Trophoblast cell (in vitro differentiated cells and primary cell): Measurements from ENCODE around the gene GPBP1L1.
"Not testable (repeated sequence)": the region's sequence is repeated elsewhere in the genome, so short reads cannot be mapped to it uniquely, and the experiment has no call there.

ENCODE experiments used
- DNase-seq, 2 donors: peaks; one replicate each; pipeline ENCODE4 v3.0.0-alpha.2; 2016
- H2AFZ ChIP-seq: 2 replicates; pipeline ENCODE4 v1.6.1; 2013; ENCODE audit warnings: low read length, moderate library complexity, mild to moderate bottlenecking; ENCODE audit not compliant: insufficient read depth, poor library complexity
- H2AK5ac ChIP-seq: 2 replicates; pipeline ENCODE4 v1.6.1; 2013; ENCODE audit warnings: mild to moderate bottlenecking, low read length
- H2BK120ac ChIP-seq: 2 replicates; pipeline ENCODE4 v1.6.1; 2013; ENCODE audit warnings: low read length, mild to moderate bottlenecking, moderate library complexity; ENCODE audit not compliant: insufficient read depth, poor library complexity
- H2BK12ac ChIP-seq: 2 replicates; pipeline ENCODE4 v1.6.1; 2013; ENCODE audit warnings: mild to moderate bottlenecking, low read length, moderate library complexity
- H2BK5ac ChIP-seq: 2 replicates; pipeline ENCODE4 v1.6.1; 2013; ENCODE audit warnings: low read length, low read depth, moderate library complexity, mild to moderate bottlenecking; ENCODE audit not compliant: poor library complexity
- H3K14ac ChIP-seq: 2 replicates; pipeline ENCODE4 v1.6.1; 2013; ENCODE audit warnings: mild to moderate bottlenecking, low read length
- H3K18ac ChIP-seq: 2 replicates; pipeline ENCODE4 v1.6.1; 2013; ENCODE audit warnings: mild to moderate bottlenecking, low read length
- H3K23ac ChIP-seq: 2 replicates; pipeline ENCODE4 v1.6.1; 2013; ENCODE audit warnings: low read length
- H3K27ac ChIP-seq: 2 replicates; pipeline ENCODE4 v1.5.1; 2013; ENCODE audit warnings: low read depth, mild to moderate bottlenecking, inconsistent platforms, low read length, moderate library complexity
- H3K27me3 ChIP-seq: 2 replicates; pipeline ENCODE4 v1.6.1; 2013; ENCODE audit warnings: inconsistent platforms, mild to moderate bottlenecking, low read length, moderate library complexity; ENCODE audit not compliant: insufficient read depth
- H3K36me3 ChIP-seq, 2 experiments: 1 replicate in 1 of 2; 2 replicates in 1 of 2; pipeline ENCODE4 v1.6.1; 2013; ENCODE audit warnings: low read length in 2 of 2, mild to moderate bottlenecking in 2 of 2, moderate library complexity in 1 of 2; ENCODE audit not compliant: insufficient read depth in 2 of 2, control insufficient read depth in 1 of 2
- H3K4ac ChIP-seq: 2 replicates; pipeline ENCODE4 v1.6.1; 2013; ENCODE audit warnings: low read depth, mild to moderate bottlenecking, low read length, moderate library complexity
- H3K4me1 ChIP-seq, 2 experiments: 1 replicate in 1 of 2; 2 replicates in 1 of 2; pipeline ENCODE4 v1.6.1; 2013; ENCODE audit warnings: low read length in 2 of 2, mild to moderate bottlenecking in 2 of 2, moderate library complexity in 1 of 2; ENCODE audit not compliant: insufficient read depth in 2 of 2, control insufficient read depth in 1 of 2
- H3K4me2 ChIP-seq: 2 replicates; pipeline ENCODE4 v1.6.1; 2013; ENCODE audit warnings: inconsistent platforms, mild to moderate bottlenecking, low read length, moderate library complexity
- H3K4me3 ChIP-seq: 2 replicates; pipeline ENCODE4 v1.5.1; 2013; ENCODE audit warnings: mild to moderate bottlenecking, low read depth, low read length, inconsistent platforms
- H3K79me1 ChIP-seq: one replicate; pipeline ENCODE4 v1.6.1; 2013; ENCODE audit warnings: low read length
- H3K79me2 ChIP-seq: 2 replicates; pipeline ENCODE4 v1.6.1; 2013; ENCODE audit warnings: low read length, mild to moderate bottlenecking; ENCODE audit not compliant: control insufficient read depth, insufficient read depth, poor library complexity
- H3K9ac ChIP-seq: 2 replicates; pipeline ENCODE4 v1.6.1; 2013; ENCODE audit warnings: mild to moderate bottlenecking, low read length
- H3K9me3 ChIP-seq: 2 replicates; pipeline ENCODE4 v1.6.1; 2013; ENCODE audit warnings: low read depth, mild to moderate bottlenecking, control low read depth, inconsistent platforms, low read length; ENCODE audit not compliant: insufficient read depth
- H4K12ac ChIP-seq: 2 replicates; pipeline ENCODE4 v1.6.1; 2013; ENCODE audit warnings: low read depth, mild to moderate bottlenecking, low read length, moderate library complexity
- H4K8ac ChIP-seq: 2 replicates; pipeline ENCODE4 v1.6.1; 2013; ENCODE audit warnings: low read depth, mild to moderate bottlenecking, low read length, moderate library complexity
- H4K91ac ChIP-seq: one replicate; pipeline ENCODE4 v1.6.1; 2013; ENCODE audit warnings: low read depth, mild to moderate bottlenecking, low read length, moderate library complexity
- WGBS: extraction: QIAGEN DNeasy Blood & Tissue Kit; methylation state at CpG from one replicate; pipeline ENCODE4 v1.1.7; 2013; ENCODE audit warnings: missing lambda C conversion rate; ENCODE audit not compliant: insufficient read length, insufficient coverage; ENCODE audit errors: extremely low coverage; 5-methylcytosine and 5-hydroxymethylcytosine counted together

The GPBP1L1 gene

DNA sequence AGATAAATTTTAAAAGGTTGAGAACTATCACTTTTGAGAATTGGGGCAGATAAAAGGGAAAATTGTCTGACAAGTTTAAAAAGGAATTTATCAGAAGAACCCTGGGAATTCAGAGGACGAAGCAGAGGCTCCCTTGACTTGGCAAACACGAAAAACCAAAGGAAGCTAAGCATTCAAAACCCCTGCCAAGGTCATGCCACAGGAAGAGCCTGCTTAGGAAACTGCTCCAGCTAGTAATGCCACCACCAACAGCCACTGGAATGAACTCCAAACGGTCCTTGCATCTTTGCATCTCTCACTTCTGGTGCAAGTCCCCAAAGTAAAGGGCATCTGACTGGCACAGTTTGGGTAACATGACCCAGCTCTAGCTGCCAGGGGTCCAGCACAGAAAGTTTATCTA, 7.2 kb downstream of the GPBP1L1 start:
- Histone ChIP-seq H3K14ac (no peak overlapping the region), H2BK120ac (no peak overlapping the region), H4K91ac (no peak overlapping the region), H3K4ac (peak overlapping the region; percentile 91), H3K9me3 (no peaks in the 10 kb centered on the region), H4K12ac (no peak overlapping the region), H3K18ac (no peak overlapping the region), H2AFZ (no peak overlapping the region), H3K23ac (no peak overlapping the region), H3K79me1 (no peaks in the 10 kb centered on the region), H3K79me2 (peaks cover 19% of the 10 kb centered on the region), H3K27ac (no peak overlapping the region), H2BK12ac (no peak overlapping the region), H3K4me3 (no peak overlapping the region), H2AK5ac (no peak overlapping the region), H4K8ac (no peak overlapping the region), H3K27me3 (no peaks in the 10 kb centered on the region), H3K4me1 (peaks cover 2 to 6% of the 10 kb centered on the region in 2 experiments), H3K9ac (no peak overlapping the region), H3K4me2 (no peak overlapping the region), H3K36me3 (peaks cover 0 to 3% of the 10 kb centered on the region in 2 experiments), H2BK5ac (no peak overlapping the region)
- DNase-seq, result no peak
- no CpG with 5 or more reads among the region's 3 CpGs for WGBS

DNA sequence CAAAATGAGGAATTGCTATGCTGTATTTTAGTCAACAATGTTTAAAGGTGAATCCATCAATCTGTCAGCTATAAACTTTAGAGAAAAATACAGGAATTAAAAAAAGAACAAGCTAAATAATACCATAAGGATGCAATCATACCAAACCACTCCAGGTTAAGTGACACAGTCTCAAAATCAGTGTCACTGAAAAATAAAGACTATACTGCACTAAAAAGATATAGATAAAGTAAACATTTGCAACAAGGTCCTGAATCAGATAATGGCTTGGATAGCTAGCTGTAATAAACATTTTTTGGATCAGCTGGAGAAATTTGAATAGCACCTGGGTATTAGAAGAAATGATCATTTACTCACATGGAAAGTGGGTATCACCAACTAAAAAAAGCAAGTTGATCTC, 7.8 kb downstream of the GPBP1L1 start:
- DNase-seq, result no peak
- Histone ChIP-seq H3K18ac (no peak overlapping the region), H3K27me3 (no peaks in the 10 kb centered on the region), H3K4me2 (no peak overlapping the region), H3K79me1 (no peaks in the 10 kb centered on the region), H3K4me1 (peaks cover 2 to 5% of the 10 kb centered on the region in 2 experiments), H3K4ac (no peak overlapping the region), H4K12ac (no peak overlapping the region), H3K36me3 (peaks cover 0 to 3% of the 10 kb centered on the region in 2 experiments), H3K4me3 (no peak overlapping the region), H3K9me3 (no peaks in the 10 kb centered on the region), H3K23ac (no peak overlapping the region), H3K27ac (no peak overlapping the region), H2AK5ac (no peak overlapping the region), H3K14ac (no peak overlapping the region), H4K91ac (no peak overlapping the region), H4K8ac (no peak overlapping the region), H2BK5ac (no peak overlapping the region), H2BK120ac (no peak overlapping the region), H3K9ac (no peak overlapping the region), H2AFZ (no peak overlapping the region), H2BK12ac (no peak overlapping the region), H3K79me2 (peaks cover 15% of the 10 kb centered on the region)

DNA sequence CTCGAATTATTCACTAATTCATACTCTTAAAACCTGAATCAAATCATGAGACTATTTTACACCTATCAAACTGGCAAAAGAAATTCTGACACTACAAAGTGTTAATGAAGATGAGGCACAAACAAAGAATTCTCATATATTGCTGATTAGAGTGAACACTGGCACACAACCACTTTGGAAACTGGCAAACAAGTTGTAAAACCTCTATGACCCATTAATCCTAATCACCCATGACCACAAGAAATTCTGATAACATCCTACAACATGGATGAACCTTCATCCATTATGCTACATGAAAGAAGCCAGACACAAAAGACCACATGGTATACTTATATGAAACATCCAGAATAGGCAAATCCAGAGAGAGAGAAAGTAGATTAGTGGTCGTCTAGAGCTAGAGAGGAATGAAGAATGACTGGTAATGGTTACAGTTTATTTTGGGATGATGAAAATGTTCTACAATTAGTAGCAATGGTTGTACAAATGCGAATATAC, 8.5 kb downstream of the GPBP1L1 start:
- Histone ChIP-seq H3K79me1 (no peaks in the 10 kb centered on the region), H2AK5ac (no peak overlapping the region), H4K12ac (no peak overlapping the region), H3K36me3 (peaks cover 0 to 3% of the 10 kb centered on the region in 2 experiments), H2AFZ (no peak overlapping the region), H2BK120ac (no peak overlapping the region), H2BK5ac (no peak overlapping the region), H3K4ac (peak overlapping the region; percentile 95), H4K8ac (no peak overlapping the region), H3K9me3 (no peaks in the 10 kb centered on the region), H3K18ac (no peak overlapping the region), H3K27ac (no peak overlapping the region), H3K9ac (no peak overlapping the region), H3K79me2 (peaks cover 17% of the 10 kb centered on the region), H3K4me3 (no peak overlapping the region), H3K23ac (no peak overlapping the region), H3K27me3 (no peaks in the 10 kb centered on the region), H4K91ac (no peak overlapping the region), H3K4me2 (no peak overlapping the region), H3K14ac (no peak overlapping the region), H3K4me1 (peaks cover 2 to 5% of the 10 kb centered on the region in 2 experiments), H2BK12ac (no peak overlapping the region)
- 100% methylated on average over 1 of the region's 3 CpGs for WGBS
- no peak for DNase-seq

DNA sequence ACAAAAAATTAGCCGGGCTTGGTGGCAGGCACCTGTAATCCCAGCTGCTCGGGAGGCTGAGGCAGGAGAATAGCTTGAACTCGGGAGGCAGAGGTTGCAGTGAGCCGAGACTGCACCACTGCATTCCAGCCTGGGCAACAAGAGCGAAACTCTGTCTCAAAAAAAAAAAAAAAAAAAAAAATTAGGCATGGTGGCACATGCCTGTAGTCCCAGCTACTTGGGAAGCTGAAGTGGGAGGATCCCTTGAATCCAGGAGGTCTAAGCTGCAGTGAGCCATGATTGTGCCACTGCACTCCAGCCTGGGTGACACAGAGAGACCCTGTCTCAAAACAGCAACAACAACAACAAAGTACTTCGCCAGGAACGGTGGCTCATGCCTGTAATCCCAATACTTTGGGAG, 9.8 kb downstream of the GPBP1L1 start:
- peak overlapping the region; percentile 90 for H3K4ac ChIP-seq
- H2BK12ac ChIP-seq, H3K4me2 ChIP-seq, H3K9me3 ChIP-seq, H4K12ac ChIP-seq, H3K4me3 ChIP-seq, H3K4me1 ChIP-seq, H3K14ac ChIP-seq, H2BK5ac ChIP-seq, H2AK5ac ChIP-seq, H3K27me3 ChIP-seq, H3K9ac ChIP-seq, H4K91ac ChIP-seq, H3K27ac ChIP-seq, H3K23ac ChIP-seq, H4K8ac ChIP-seq, H3K36me3 ChIP-seq, H2BK120ac ChIP-seq, H2AFZ ChIP-seq, H3K18ac ChIP-seq, DNase-seq, H3K79me1 ChIP-seq: not testable (repeated sequence)
- H3K79me2 ChIP-seq, result peaks cover 17% of the 10 kb centered on the region
- WGBS, result no CpG with 5 or more reads among the region's 7 CpGs
